HG03280 (cell line): ENCODE measurements around the gene MS4A8.

Experiments
- ATAC-seq: cut with Tn5 transposase; IDR thresholded peaks from one replicate; pipeline ENCODE4 v1.9.1; 2021; ENCODE audit warnings: mild to moderate bottlenecking, moderate library complexity; ENCODE audit not compliant: unreplicated experiment

The MS4A8 gene

DNA sequence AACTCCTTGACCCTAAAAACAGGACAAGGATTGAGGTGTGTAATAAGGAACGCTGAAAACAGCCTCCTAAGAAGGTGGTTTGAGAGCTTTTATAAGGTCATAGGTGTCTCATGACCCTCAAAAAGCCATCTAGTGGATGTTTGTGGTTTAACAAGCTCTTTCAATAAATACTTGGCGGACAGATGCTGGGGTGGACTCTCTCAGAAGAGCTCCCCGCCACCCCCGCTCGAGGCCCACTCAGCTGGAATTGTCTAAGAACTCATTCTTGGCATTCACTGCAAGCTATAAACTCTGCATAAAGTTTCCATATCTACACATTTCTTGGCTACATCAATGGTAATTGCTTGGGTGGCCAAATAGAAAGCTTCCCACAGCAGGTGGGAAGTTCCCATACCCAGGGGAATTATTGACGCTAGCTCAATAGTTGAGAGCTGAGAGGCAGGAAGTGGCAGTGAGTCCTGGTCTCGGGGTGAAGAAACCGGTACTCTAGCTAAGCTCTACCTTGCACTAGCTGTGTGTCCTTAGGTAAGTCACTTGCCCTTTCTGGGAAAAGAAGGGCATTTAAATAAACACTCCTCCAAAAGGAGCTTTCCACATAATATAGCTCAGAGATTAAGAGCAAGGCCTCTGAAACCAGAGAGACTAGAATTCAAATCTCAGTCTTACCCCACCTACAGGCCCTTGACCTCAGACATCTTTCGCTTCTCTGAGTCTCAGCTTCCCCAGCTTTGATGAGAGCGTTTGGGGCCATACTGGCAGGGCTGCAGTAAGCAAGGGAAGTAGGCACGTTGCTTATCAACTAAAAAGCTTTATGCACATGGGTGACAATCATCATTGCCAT, 63.7 kb downstream of the MS4A8 start:
- peak; percentile 58 for ATAC-seq

DNA sequence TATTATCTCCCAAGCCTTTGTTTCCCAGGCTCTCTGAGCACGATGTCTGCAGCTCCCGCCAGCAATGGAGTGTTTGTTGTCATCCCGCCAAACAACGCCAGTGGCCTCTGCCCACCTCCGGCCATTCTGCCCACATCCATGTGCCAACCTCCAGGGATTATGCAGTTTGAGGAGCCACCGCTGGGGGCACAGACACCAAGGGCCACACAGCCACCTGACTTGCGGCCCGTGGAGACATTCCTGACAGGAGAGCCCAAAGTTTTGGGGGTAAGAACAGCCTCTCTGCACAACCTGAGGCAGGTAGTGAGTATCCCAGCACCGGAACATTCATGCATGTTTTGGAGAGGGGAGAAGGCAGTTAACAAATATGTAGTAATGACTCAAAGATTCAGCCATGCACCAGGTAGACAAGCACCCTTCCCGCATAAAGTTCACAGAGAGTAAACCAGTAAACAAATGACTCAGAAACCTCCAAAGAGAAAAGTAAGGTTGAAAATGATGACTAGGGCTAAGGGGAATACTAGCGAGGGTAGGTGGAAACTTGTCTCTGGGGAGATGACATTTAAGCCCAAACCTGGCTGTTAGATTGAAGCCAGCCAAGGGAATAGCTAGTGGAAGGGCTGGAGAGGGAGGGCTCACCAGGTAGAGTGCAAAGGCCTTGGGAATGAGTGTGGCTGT, 64.4 kb downstream of the MS4A8 start:
- peak; percentile 11 for ATAC-seq

DNA sequence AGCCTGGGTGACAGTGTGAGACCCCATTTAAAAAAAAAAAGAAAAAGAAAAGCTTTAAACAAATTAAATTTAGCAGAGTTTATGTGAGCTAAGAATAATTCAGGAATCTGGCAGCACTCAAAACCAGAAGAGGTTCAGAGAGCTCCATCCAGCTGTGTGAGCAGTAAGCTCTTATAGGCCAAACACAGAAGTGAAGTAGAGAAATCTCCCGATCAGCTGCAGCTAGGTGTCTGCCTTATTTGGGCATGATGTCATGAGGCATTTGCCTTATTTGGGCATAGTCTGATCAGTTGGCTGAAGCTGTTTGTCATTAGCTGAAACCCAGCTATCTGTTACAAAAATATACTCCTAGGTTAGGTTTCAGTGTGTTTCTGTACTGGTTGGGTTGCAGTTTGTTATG, 65.5 kb downstream of the MS4A8 start:
- ATAC-seq: peak; percentile 46

DNA sequence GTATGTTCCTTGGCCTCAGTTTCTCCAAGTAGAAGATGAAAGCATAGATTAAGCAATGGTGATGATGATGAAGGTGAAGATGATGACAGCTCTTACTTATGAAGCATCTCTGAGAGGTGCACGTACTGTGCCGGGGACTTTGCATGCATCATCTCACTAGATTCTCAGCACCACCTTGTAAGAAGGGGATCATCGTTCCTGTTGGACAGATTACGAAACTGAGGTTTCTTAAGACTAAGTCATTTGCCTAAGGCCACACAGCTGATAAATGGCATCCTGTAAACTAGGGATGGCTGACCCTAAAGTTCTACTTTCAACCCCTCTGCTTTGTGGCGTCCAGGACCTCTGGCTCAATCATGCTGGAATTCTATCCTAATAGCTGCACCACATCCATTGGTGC, 65.9 kb downstream of the MS4A8 start:
- ATAC-seq: no peak
